Hepatocyte (in vitro differentiated cells): ENCODE data around the gene DAB2IP.

Experiments used
- CTCF ChIP-seq: fragments of 200-600 bp; sonication (generic); IDR thresholded peaks from 2 replicates; pipeline ENCODE4 v1.5.1; 2016; ENCODE audit warnings: antibody characterized with exemption, mild to moderate bottlenecking; ENCODE audit not compliant: poor library complexity
- EZH2 ChIP-seq: fragments of 200-600 bp; sonication (generic); IDR thresholded peaks from 2 replicates; pipeline ENCODE4 v1.6.1; 2016; ENCODE audit warnings: antibody characterized with exemption, mild to moderate bottlenecking, borderline replicate concordance
- EZH2phosphoT487 ChIP-seq: fragments of 200-600 bp; sonication (generic); IDR thresholded peaks from one replicate; pipeline ENCODE4 v1.6.1; 2018; ENCODE audit warnings: antibody characterized with exemption, mild to moderate bottlenecking, low read depth, moderate library complexity; ENCODE audit not compliant: unreplicated experiment, severe bottlenecking

- no peak for TF ChIP-seq EZH2phosphoT487
- no peak for TF ChIP-seq CTCF
- no peak for TF ChIP-seq EZH2
These were observed 62.1 kb downstream of the DAB2IP start for GRCh38 chr9:121713400-121714070.
